HG03139 (cell line): ENCODE measurements around the gene GMPPB.
A peak's percentile ranks its signal among the peaks of the same experiment; 100 is the strongest.
"Not testable (repeated sequence)": the region's sequence is repeated elsewhere in the genome, so short reads cannot be mapped to it uniquely, and the experiment has no call there.

Experiments used
- ATAC-seq: cut with Tn5 transposase; IDR thresholded peaks from one replicate; pipeline ENCODE4 v1.9.1; 2021; ENCODE audit not compliant: unreplicated experiment

The GMPPB gene

GRCh38 chr3:49723628-49724551, at the start of gene GMPPB:
Gene GMPPB (minus strand): TSS chr3:49723951. CDS start chr3:49723726, 225 bp downstream.
- peak; percentile 75 for ATAC-seq

DNA sequence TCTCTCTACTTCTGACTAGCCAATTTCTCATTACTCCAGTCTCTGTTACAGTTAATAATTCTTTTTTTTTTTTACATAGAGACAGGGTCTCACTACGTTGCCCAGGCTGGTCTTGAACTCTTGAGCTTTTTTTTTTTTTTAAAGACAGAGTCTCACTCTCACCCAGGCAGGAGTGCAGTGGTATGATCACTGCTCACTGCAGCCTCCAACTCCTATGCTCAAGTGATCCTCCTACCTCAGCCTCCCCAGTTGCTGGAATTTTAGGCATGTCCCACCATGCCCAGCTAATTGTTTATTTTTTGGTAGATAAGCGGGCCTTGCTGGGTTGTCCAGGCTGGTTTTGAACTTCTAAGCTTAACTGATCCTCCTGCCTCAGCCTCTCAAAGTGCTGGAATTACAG, 49.0 kb upstream of the GMPPB start:
- ATAC-seq, result no peak

DNA sequence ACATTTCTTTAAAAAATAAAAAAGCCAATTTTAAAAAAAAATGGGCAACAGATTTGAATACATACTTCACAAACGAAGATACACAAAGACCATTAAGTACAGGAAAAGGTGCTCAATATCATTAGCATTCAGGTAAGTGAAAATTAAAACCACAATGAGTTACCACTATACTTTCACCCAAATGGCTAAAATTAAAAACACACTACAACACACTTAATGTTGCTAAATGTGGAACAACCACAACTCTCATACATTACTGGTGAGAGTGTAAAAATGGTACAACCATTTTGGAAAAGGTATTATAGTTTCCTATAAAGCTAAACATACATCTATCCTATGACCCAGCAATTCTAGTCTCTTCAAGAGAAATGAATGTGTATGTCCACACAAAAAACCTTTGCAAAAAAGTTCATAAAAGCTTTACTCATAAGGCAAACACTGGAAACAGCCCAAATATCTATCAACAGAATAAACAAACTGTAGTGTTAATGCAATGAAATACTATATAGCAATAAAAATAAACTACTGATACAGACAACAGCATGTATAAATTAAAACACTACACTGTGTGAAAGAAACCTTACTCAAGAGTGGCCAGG, 47.7 kb upstream of the GMPPB start:
- no peak for ATAC-seq

- ATAC-seq, result no peak
Measured at GRCh38 chr3:49769926-49770325, 46.2 kb upstream of the GMPPB start.

- no peak for ATAC-seq
Measured at GRCh38 chr3:49769286-49769915, 45.6 kb upstream of the GMPPB start.

DNA sequence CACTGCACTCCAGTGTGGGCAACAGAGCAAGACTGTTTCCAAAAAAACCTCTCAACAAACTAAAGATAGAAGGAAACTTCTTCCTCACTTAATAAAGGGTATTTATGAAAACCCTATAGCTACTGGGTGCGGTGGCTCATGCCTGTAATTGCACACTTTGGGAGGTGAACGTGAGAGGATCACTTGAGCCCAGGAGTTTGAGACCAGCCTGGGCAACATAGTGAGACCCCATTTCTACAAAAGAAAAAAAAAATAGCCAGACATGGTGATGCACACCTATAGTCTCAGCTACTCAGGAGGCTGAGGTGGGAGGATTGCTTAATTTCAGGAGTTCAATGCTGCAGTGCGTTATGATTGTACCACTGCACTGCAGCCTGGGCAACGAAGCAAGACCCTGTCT, 40.2 kb upstream of the GMPPB start:
- no peak for ATAC-seq

GRCh38 chr3:49761661-49762060, 37.9 kb upstream of the GMPPB start:
- ATAC-seq, result no peak

DNA sequence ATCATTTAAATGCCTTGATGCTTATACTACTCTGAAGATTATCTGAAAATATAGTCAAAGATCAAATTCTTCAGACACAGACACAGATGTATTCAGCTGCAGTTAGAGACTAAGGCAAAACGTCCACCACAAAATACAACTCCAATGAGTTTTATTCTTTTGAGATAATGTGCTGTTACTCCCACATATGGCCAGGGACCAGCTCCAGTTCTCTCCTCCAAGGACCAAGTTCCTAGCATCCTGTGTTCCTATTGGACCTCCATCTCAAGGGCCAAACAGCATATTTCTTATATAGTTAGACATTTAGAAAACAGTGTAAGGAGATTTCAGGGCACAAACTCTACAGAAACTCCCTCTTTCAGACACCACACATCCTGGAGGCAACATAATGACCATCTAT, 35.5 kb upstream of the GMPPB start:
- ATAC-seq, result no peak

DNA sequence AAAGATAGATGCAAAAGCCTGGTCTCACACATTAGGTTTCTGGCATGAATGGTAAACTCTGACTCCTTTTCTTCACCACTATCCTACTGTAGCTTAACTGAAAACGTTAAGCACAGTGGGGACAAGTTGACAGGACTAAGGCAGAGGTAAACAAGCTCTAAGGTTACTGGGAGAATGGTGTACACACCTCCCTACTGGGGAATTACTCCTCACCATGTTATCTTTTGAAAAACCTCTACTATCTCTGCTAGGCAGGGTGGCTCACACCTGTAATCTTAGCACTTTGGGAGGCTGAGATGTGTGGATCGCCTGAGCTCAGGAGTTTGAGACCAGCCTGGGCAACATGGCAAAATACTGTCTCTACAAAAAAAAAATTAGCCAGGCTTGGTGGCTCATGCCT, 33.4 kb upstream of the GMPPB start:
- ATAC-seq, result no peak

DNA sequence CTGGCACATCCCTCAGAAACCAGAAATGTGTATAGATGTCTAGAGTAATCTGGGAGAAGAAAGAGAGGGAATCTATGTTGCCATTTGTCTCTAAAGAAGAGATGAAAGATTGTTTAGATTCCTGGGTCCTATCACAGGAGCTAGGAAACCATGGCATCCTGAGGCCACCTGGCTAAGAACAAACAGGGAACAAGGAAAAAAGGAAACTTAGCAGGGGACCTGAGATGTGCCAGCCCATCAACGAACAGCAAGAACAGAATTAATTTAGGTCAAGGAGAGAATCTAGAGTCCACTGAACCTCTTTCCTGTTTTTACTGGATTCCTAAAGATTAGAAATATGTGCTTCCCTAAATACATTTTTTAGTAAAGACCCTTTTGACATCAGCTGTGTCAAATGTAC, 32.3 kb upstream of the GMPPB start:
- no peak for ATAC-seq

DNA sequence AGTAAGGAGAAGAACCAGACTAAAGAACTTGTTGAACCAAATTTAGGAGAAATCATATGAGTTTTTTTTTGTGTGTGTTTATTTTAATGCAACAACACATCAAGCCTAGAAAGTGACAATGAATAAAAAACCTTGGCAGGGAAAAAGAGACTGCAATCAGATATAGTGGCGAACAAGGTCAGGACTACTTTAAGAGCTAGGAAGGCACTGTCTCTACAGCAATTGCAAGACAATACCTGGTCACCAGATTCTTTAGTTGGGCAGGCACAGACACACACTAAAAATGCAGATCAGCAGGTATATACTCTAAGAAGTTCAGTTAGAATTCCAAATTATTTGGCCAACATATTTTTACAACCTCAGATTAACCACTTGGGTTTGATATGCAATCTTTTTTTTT, 30.8 kb upstream of the GMPPB start:
- no peak for ATAC-seq

GRCh38 chr3:49751501-49751900, 27.8 kb upstream of the GMPPB start:
- no peak for ATAC-seq

DNA sequence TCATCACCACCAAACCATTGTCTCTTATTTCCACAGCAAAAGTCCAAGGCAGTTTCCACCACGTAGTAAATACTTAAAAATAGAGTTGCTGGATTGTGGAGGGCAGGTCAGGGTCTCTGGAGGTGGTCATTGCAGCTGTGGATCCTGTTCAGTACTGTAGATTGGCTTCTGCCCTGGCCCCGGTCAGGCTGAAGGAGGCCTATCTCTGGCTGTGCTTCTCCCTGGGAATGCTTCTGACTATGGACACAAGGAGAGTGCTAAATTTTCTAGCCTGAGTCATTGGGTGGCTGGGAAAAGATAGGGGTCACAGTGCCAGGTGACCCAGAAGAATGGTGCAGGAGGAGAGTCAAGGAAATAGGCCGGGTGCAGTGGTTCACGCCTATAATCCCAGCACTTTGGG, 26.3 kb upstream of the GMPPB start:
- ATAC-seq, result no peak

DNA sequence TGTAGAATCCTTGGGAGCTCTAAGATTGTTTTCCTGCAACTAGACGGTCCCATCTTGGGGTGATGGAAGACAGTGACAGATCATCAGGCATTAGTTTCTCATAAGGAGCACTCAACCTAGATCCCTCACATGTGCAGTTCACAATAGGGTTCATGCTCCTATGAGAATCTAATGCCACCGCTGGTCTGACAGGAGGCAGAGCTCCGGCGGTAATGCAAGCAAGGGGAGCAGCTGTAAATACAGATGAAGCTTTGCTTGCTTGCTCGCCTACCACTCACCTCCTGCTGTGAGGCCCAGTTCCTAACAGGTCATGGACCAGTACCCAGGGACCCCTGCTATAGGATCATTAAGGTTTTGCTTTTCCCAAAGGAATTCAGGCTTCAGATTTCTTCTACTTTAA, 25.1 kb upstream of the GMPPB start:
- not testable (repeated sequence) for ATAC-seq

- no peak for ATAC-seq
Measured at GRCh38 chr3:49747792-49748480, 24.2 kb upstream of the GMPPB start.

DNA sequence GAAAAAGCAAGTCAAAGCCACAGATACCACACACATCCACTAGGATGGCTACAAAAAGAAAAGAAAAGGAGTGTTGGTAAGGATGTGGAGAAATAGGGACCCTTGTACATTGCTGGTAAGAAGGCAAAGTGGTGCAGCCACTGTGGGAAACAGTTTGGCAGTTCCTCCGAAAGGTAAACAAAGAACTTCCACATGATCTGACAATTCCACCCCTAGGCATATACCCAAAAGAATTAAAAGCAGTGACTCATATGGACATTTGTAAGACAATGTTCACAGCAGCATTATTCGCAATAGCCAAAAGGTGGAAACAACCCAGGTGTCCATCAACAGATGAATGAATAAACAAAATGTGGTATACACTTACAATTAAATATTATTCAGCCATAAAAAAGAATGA, 22.2 kb upstream of the GMPPB start:
- no peak for ATAC-seq

GRCh38 chr3:49740427-49740826, 16.7 kb upstream of the GMPPB start:
- no peak for ATAC-seq

DNA sequence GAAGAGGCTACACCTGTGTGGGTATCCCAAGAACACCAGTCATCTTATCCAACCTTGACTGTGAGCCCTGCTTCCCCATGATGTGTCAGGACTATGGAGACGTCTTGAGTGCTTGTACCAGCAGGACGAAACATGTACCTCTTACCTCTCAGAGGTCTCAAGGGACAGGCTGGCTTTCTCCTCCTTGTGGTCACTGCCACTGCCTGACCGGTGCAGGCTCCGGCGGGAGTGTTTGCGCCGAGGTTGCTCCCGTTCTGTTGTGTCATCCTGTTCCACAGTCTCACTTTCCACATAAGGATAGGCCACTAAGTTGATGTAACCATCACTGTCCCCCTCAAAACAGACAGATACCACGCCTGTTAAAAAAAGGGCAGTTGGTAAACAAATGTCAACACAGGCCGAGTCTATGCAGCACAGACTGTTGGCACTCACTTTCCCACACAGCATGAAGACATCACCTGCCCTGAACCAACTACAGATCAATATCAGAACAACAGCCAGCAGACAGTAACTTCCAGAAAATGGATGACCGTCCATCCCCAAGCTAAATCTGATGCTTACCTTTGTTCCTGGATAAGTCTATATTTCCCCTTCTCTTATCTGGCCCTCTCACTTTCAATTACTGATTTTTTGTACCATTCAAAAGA, 14.4 kb upstream of the GMPPB start:
- ATAC-seq, result no peak

GRCh38 chr3:49734752-49735151, 11.0 kb upstream of the GMPPB start:
- no peak for ATAC-seq

- ATAC-seq, result no peak
Measured at GRCh38 chr3:49733551-49733950, 9.8 kb upstream of the GMPPB start.

- no peak for ATAC-seq
Measured at GRCh38 chr3:49732597-49732996, 8.8 kb upstream of the GMPPB start.
